ENCODE results near the gene ILF2. TPM values are rescaled to one million over a fixed set of nuclear protein-coding genes. Genes with fewer than 3 reads are reported as not detected.

ILF2 gene
- total RNA-seq, 4 donors from 2014 or later, result 52.1 to 99.2 (median 79.3) TPM

- H3K4me1 ChIP-seq, result peaks cover 0 to 25% (median 7%) of the 10 kb centered on the region in 3 donors
- WGBS, 2 donors (ENCODE audit: low coverage in 1 of 2), result 40 to 84% methylated on average over 1 to 7 of the region's 7 CpGs
- H3K27ac ChIP-seq, result no peak overlapping the region
- peaks cover 25% of the 10 kb centered on the region for H3K27me3 ChIP-seq
- no peaks in the 10 kb centered on the region for H3K9me3 ChIP-seq
- H3K4me3 ChIP-seq, result no peak overlapping the region
- H3K36me3 ChIP-seq, result peaks cover 0 to 36% of the 10 kb centered on the region in 2 donors
- TF ChIP-seq EP300 (IDR thresholded peaks at IDR 0.05), result no peak
- no peak for TF ChIP-seq POLR2AphosphoS5 (IDR thresholded peaks at IDR 0.05)
- TF ChIP-seq, protein P1, sequence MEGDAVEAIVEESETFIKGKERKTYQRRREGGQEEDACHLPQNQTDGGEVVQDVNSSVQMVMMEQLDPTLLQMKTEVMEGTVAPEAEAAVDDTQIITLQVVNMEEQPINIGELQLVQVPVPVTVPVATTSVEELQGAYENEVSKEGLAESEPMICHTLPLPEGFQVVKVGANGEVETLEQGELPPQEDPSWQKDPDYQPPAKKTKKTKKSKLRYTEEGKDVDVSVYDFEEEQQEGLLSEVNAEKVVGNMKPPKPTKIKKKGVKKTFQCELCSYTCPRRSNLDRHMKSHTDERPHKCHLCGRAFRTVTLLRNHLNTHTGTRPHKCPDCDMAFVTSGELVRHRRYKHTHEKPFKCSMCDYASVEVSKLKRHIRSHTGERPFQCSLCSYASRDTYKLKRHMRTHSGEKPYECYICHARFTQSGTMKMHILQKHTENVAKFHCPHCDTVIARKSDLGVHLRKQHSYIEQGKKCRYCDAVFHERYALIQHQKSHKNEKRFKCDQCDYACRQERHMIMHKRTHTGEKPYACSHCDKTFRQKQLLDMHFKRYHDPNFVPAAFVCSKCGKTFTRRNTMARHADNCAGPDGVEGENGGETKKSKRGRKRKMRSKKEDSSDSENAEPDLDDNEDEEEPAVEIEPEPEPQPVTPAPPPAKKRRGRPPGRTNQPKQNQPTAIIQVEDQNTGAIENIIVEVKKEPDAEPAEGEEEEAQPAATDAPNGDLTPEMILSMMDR (IDR thresholded peaks at IDR 0.05), result no peak
- TF ChIP-seq POLR2A (IDR thresholded peaks at IDR 0.05), result no peak
- ATAC-seq, result no peak
Observed at GRCh38 chr1:153682730-153683129, 11.9 kb upstream of the ILF2 start.

DNA sequence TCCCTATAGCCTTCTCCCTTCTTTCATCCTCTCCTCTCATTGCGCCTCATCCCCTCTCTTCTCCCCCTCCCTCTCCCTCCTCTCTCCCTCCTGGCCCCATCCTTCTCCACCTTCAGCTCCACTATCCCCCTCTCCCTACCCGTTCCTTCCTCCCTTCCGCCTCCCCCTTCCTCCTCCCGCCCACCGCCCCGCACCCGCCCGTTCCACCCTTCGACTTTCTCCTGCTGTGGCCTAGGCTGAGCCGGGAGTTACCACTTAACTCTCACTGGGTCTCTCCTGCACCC lies 9.3 kb upstream of the ILF2 start:
- 23 to 71% methylated on average over 1 to 9 of the region's 10 CpGs for WGBS, 2 donors (ENCODE audit: low coverage in 1 of 2)
- ATAC-seq, result no peak

DNA sequence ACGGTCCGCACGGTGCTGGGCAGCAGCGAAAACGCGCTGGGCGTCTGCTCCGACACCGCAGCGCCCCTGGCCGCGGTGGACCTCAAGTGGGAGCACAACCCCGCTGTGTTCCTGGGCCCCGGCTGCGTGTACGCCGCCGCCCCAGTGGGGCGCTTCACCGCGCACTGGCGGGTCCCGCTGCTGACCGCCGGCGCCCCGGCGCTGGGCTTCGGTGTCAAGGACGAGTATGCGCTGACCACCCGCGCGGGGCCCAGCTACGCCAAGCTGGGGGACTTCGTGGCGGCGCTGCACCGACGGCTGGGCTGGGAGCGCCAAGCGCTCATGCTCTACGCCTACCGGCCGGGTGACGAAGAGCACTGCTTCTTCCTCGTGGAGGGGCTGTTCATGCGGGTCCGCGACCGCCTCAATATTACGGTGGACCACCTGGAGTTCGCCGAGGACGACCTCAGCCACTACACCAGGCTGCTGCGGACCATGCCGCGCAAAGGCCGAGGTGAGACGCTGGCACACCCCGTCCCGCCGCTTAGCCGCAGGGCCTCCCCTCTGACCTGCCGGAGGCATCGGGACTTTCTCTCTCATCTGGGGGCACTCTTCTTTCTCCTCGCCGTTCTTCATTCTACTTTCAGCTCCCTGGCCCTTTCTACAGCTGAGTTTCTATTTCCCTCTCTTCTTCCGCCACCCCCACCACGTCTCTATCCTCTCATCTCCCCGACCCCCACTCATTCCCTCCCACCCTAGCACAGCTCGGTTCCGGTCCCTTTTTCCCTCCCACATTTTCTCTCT lies 8.7 kb upstream of the ILF2 start:
- Histone ChIP-seq H3K36me3 (peaks cover 0 to 15% of the 10 kb centered on the region in 2 donors), H3K9me3 (no peaks in the 10 kb centered on the region), H3K27ac (peak overlapping the region in 3 of 4 donors; percentile 73 to 82 (median 76)), H3K4me1 (peaks cover 0 to 31% (median 7%) of the 10 kb centered on the region in 3 donors), H3K4me3 (peak overlapping the region; percentile 36 to 72), H3K27me3 (peaks cover 25% of the 10 kb centered on the region)
- ATAC-seq, result peak; percentile 27
- WGBS, 2 donors (ENCODE audit: low coverage in 1 of 2), result 5 to 20% methylated on average over 12 to 18 of the region's 73 CpGs
- no peak for TF ChIP-seq POLR2AphosphoS5 (IDR thresholded peaks at IDR 0.05)
- TF ChIP-seq, protein P1 (IDR thresholded peaks at IDR 0.05), result peak in 3 of 4 experiments; percentile 33 to 41 (median 40)

More for the DNA sequence above, 9.3 kb upstream of the ILF2 start:
- H3K27ac ChIP-seq, result peak overlapping the region in 3 of 4 donors; percentile 73 to 82 (median 76)
- H3K36me3 ChIP-seq, result peaks cover 0 to 15% of the 10 kb centered on the region in 2 donors
- peaks cover 0 to 31% (median 7%) of the 10 kb centered on the region in 3 donors for H3K4me1 ChIP-seq
- H3K27me3 ChIP-seq, result peaks cover 25% of the 10 kb centered on the region
- H3K4me3 ChIP-seq, result peak overlapping the region; percentile 1 to 72
- TF ChIP-seq POLR2AphosphoS5 (IDR thresholded peaks at IDR 0.05), result no peak
- TF ChIP-seq, protein P1 (IDR thresholded peaks at IDR 0.05), result no peak
- no peak for TF ChIP-seq POLR2A (IDR thresholded peaks at IDR 0.05)
- TF ChIP-seq EP300 (IDR thresholded peaks at IDR 0.05), result no peak
- no peaks in the 10 kb centered on the region for H3K9me3 ChIP-seq

GRCh38 chr1:153678519-153679336 lies 7.9 kb upstream of the ILF2 start, which contains the start of gene NPR1:
NPR1 (plus strand) TSS chr1:153678688; CDS start chr1:153679109, 421 bp downstream.
- 0% methylated on average over 3 to 13 of the region's 78 CpGs for WGBS, 2 donors (ENCODE audit: low coverage in 1 of 2)
- TF ChIP-seq EP300 (IDR thresholded peaks at IDR 0.05) (no peak), POLR2AphosphoS5 (IDR thresholded peaks at IDR 0.05) (no peak), POLR2A (IDR thresholded peaks at IDR 0.05) (peak in 1 of 2 donors; percentile 29)
- TF ChIP-seq, protein P1 (IDR thresholded peaks at IDR 0.05), result no peak
- H3K36me3 ChIP-seq, result peaks cover 0 to 15% of the 10 kb centered on the region in 2 donors
- H3K27ac ChIP-seq, result peak within 1 kb of the TSS in 3 of 4 donors; percentile 73 to 82 (median 76)
- peaks cover 25% of the 10 kb centered on the region for H3K27me3 ChIP-seq
- peak within 1 kb of the TSS; percentile 36 to 72 for H3K4me3 ChIP-seq
- peak; percentile 85 for ATAC-seq
- no peaks in the 10 kb centered on the region for H3K9me3 ChIP-seq
- H3K4me1 ChIP-seq, result peaks cover 0 to 31% (median 7%) of the 10 kb centered on the region in 3 donors

All from gastroesophageal sphincter (tissue), 4 donors.